Uterus (tissue), 2 donors: ENCODE results near the gene ATP2C1.

Experiments
- CTCF ChIP-seq, 4 experiments: fragments of 200-600 bp in 2 of 4; fragments of 450-650 bp in 2 of 4; sonication (generic) in 2 of 4; IDR thresholded peaks; one replicate each; pipeline ENCODE4 v1.5.1; 2016 to 2019; ENCODE audit warnings: antibody characterized with exemption in 4 of 4, mild to moderate bottlenecking in 2 of 4, moderate library complexity in 1 of 4
- POLR2A ChIP-seq, 2 donors: fragments of 450-650 bp; IDR thresholded peaks; one replicate each; pipeline ENCODE4 v1.6.1; 2016; ENCODE audit warnings: antibody characterized with exemption in 2 of 2, mild to moderate bottlenecking in 1 of 2, moderate library complexity in 1 of 2

DNA sequence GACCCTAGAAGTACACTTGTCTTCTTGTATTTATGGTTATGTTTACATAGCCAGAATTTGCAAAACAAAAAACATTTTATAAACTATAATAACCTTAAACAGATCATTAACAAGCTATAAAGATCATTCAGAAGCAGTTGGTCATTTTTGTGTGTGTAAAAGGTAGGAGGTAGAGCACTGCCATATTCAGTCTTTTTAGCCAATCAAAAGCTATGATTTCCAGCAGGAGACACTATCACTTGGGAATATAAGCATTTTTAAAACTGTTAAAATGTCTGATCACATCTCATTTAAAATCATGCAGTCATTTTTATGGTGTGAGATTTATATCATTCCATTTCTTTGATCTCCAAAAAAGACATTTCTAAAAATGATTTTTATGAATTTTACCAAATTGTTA, 42.6 kb upstream of the ATP2C1 start:
- TF ChIP-seq CTCF (IDR thresholded peaks at IDR 0.05) (no peak), POLR2A (IDR thresholded peaks at IDR 0.05) (no peak)
